ENCODE results near the gene C17orf75. TPM values are rescaled to one million over a fixed set of nuclear protein-coding genes. Genes with fewer than 3 reads are reported as not detected.

The C17orf75 gene
- total and polyA plus RNA-seq, 10 of the 15 experiments (the other 5 are each of a cell fraction or from before 2014, with no cell fraction given) = 21.7 to 53.0 (median 27.3) TPM

DNA sequence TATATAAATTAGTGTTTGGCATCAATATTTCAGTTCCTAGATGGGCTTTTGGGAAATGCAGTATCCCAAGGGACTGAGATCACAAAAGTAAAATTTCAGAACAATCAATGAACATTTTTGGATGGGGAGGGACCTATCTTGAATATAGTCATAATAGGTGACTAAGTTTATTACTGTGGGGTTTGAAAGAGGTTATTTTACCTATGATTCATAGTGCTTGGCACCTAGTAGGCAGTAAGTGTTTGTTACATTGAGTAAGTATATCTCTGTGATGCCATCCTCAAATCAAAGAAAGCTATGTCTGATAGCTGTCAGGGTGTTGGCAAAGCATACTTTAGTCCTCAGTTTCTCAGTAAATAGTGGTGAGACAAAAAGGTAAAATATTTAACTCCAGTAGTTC lies 44.9 kb upstream of the C17orf75 start:
- ChIA-PET SMC1A (ENCODE audit: uncharacterized antibody, unreplicated experiment) (no interaction called here), POLR2A (interaction anchor here (0.6 kb wide), 1 partner anchor 34 kb away, joined by 3 read pairs; no protein-coding TSS in a partner anchor), RAD21 (ENCODE audit: unreplicated experiment) (no interaction called here), CTCF (no interaction called here)
- H3K36me3 ChIP-seq (ENCODE audit: control insufficient read depth in 2 of 2, insufficient read depth in 2 of 2, low read length in 1 of 2) = peaks cover 0 to 7% of the 10 kb centered on the region in 2 experiments; a peak in 1 of 4 replicates
- DNase-seq (ENCODE audit: low read depth, low spot score) (no peak), FAIRE-seq (no peak), ATAC-seq (no peak)
- no peak overlapping the region for H2AFZ ChIP-seq (ENCODE audit: control insufficient read depth, low read depth, low read length)
- H3K27ac ChIP-seq (ENCODE audit: control insufficient read depth, insufficient read depth) = no peak overlapping the region
- no peaks in the 10 kb centered on the region for H3K9me3 ChIP-seq (replicated peaks; ENCODE audit: control insufficient read depth, insufficient read depth, low read length)
- H3K79me2 ChIP-seq (ENCODE audit: control insufficient read depth, insufficient read depth, low read length) = no peaks in the 10 kb centered on the region
- H3K4me2 ChIP-seq (ENCODE audit: control insufficient read depth, insufficient read depth) = no peak overlapping the region
- H4K20me1 ChIP-seq (ENCODE audit: control insufficient read depth, insufficient read depth) = no peaks in the 10 kb centered on the region
- no peak overlapping the region for H3K9ac ChIP-seq (ENCODE audit: control insufficient read depth, insufficient read depth, low read length)
- TSS peak; percentile 2 for BruUV-seq (replicated peaks)
- H3K27me3 ChIP-seq (replicated peaks in 1 of 2; ENCODE audit: control insufficient read depth in 2 of 2, insufficient read depth in 2 of 2, low read length in 1 of 2) = no peaks in the 10 kb centered on the region
- TF ChIP-seq NR2C2 (IDR thresholded peaks at IDR 0.05; ENCODE audit: borderline replicate concordance, control insufficient read depth, insufficient read length, low read depth) = no peak
- H3K4me3 ChIP-seq = no peak overlapping the region
- in situ Hi-C loops (cut with MboI) (no loop called here), intact Hi-C loops (cut with micrococcal nuclease; ENCODE audit: unreplicated experiment) (no loop called here)
- no peaks in the 10 kb centered on the region for H3K4me1 ChIP-seq (ENCODE audit: control insufficient read depth, insufficient read depth, low read length)

DNA sequence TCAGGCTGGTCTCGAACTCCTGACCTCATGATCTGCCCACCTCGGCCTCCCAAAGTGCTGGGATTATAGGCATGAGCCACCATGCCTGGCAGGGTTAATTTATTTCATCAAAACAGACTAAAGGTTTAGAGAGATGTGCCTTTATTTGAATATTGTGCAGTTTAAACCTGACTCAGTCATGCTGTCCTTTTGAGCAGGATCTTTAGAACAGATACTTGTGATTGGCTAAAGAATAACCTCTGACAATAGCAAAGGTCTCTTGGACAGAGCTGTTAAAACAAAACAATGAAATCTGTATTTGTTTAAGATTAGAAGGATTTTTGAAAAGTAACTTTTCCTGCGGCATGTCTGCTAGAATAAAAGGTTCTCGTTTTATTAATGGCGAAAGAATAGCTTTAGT lies 44.0 kb upstream of the C17orf75 start:
- Histone ChIP-seq H3K4me2 (ENCODE audit: control insufficient read depth, insufficient read depth) (no peak overlapping the region), H3K4me1 (ENCODE audit: control insufficient read depth, insufficient read depth, low read length) (no peaks in the 10 kb centered on the region), H2AFZ (ENCODE audit: control insufficient read depth, low read depth, low read length) (no peak overlapping the region), H3K4me3 (no peak overlapping the region), H3K27ac (ENCODE audit: control insufficient read depth, insufficient read depth) (no peak overlapping the region), H3K27me3 (replicated peaks in 1 of 2; ENCODE audit: control insufficient read depth in 2 of 2, insufficient read depth in 2 of 2, low read length in 1 of 2) (no peaks in the 10 kb centered on the region), H3K79me2 (ENCODE audit: control insufficient read depth, insufficient read depth, low read length) (no peaks in the 10 kb centered on the region), H3K9ac (ENCODE audit: control insufficient read depth, insufficient read depth, low read length) (no peak overlapping the region), H4K20me1 (ENCODE audit: control insufficient read depth, insufficient read depth) (no peaks in the 10 kb centered on the region), H3K36me3 (ENCODE audit: control insufficient read depth in 2 of 2, insufficient read depth in 2 of 2, low read length in 1 of 2) (peaks cover 0 to 8% of the 10 kb centered on the region in 2 experiments; a peak in 1 of 4 replicates), H3K9me3 (replicated peaks; ENCODE audit: control insufficient read depth, insufficient read depth, low read length) (no peaks in the 10 kb centered on the region)
- WGBS (ENCODE audit: insufficient coverage, insufficient replicate concordance, low lambda C conversion rate, missing lambda C conversion rate) = 95% methylated on average over 5 of the region's 5 CpGs
- POLR2A ChIA-PET = interaction anchor here (0.6 kb wide), 1 partner anchor 22 kb away, joined by 3 read pairs; no protein-coding TSS in a partner anchor
- DNase-seq (ENCODE audit: low read depth, low spot score) (no peak), FAIRE-seq (no peak), ATAC-seq (no peak)
- intact Hi-C loops (cut with micrococcal nuclease; ENCODE audit: unreplicated experiment) = no loop called here
- in situ Hi-C loops (cut with MboI) = no loop called here
- BruUV-seq (replicated peaks) = no TSS peak
- TF ChIP-seq, protein P1, sequence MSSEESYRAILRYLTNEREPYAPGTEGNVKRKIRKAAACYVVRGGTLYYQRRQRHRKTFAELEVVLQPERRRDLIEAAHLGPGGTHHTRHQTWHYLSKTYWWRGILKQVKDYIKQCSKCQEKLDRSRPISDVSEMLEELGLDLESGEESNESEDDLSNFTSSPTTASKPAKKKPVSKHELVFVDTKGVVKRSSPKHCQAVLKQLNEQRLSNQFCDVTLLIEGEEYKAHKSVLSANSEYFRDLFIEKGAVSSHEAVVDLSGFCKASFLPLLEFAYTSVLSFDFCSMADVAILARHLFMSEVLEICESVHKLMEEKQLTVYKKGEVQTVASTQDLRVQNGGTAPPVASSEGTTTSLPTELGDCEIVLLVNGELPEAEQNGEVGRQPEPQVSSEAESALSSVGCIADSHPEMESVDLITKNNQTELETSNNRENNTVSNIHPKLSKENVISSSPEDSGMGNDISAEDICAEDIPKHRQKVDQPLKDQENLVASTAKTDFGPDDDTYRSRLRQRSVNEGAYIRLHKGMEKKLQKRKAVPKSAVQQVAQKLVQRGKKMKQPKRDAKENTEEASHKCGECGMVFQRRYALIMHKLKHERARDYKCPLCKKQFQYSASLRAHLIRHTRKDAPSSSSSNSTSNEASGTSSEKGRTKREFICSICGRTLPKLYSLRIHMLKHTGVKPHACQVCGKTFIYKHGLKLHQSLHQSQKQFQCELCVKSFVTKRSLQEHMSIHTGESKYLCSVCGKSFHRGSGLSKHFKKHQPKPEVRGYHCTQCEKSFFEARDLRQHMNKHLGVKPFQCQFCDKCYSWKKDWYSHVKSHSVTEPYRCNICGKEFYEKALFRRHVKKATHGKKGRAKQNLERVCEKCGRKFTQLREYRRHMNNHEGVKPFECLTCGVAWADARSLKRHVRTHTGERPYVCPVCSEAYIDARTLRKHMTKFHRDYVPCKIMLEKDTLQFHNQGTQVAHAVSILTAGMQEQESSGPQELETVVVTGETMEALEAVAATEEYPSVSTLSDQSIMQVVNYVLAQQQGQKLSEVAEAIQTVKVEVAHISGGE (CRISPR knock-in tag; IDR thresholded peaks at IDR 0.05) = no peak
- TF ChIP-seq POLR2A (IDR thresholded peaks at IDR 0.05; ENCODE audit: low read depth, low read length) (no peak), ATF7 (IDR thresholded peaks at IDR 0.05; ENCODE audit: low read depth) (no peak), MEF2B (IDR thresholded peaks at IDR 0.05; ENCODE audit: partially characterized antibody, poor library complexity, severe bottlenecking) (no peak), RB1 (IDR thresholded peaks at IDR 0.05; ENCODE audit: borderline replicate concordance) (no peak), JUNB (IDR thresholded peaks at IDR 0.05) (no peak), EGR1 (IDR thresholded peaks at IDR 0.05; ENCODE audit: borderline replicate concordance in 1 of 2, low read depth in 2 of 2, low read length in 2 of 2) (no peak)
- CTCF ChIA-PET = no interaction called here
- RAD21 ChIA-PET (ENCODE audit: unreplicated experiment) = no interaction called here
- SMC1A ChIA-PET (ENCODE audit: uncharacterized antibody, unreplicated experiment) = interaction anchor here (1.2 kb wide), 1 partner anchor 13 kb away, joined by 3 read pairs; no protein-coding TSS in a partner anchor
